ENCODE measurements around the gene HPSE2.
"Not testable (repeated sequence)": the region's sequence is repeated elsewhere in the genome, so short reads cannot be mapped to it uniquely, and the experiment has no call there.

Gene HPSE2

GRCh38 chr10:98556061-98556460 lies 679.6 kb downstream of the HPSE2 start:
- no peak for DNase-seq (ENCODE audit: low read depth)

- DNase-seq (ENCODE audit: low read depth), result no peak
Observed at GRCh38 chr10:98555021-98555619, 680.5 kb downstream of the HPSE2 start.

GRCh38 chr10:98541561-98541960 lies 694.1 kb downstream of the HPSE2 start:
- DNase-seq (ENCODE audit: low read depth), result not testable (repeated sequence)

- no peak for DNase-seq (ENCODE audit: low read depth)
Observed at GRCh38 chr10:98539578-98539977, 696.1 kb downstream of the HPSE2 start.

GRCh38 chr10:98538472-98538871 lies 697.2 kb downstream of the HPSE2 start:
- DNase-seq (ENCODE audit: low read depth), result no peak

- no peak for DNase-seq (ENCODE audit: low read depth)
Observed at GRCh38 chr10:98536551-98536950, 699.1 kb downstream of the HPSE2 start.

GRCh38 chr10:98533746-98534445 lies 701.8 kb downstream of the HPSE2 start:
- no peak for DNase-seq (ENCODE audit: low read depth)

GRCh38 chr10:98533241-98533640 lies 702.4 kb downstream of the HPSE2 start:
- no peak for DNase-seq (ENCODE audit: low read depth)

- no peak for DNase-seq (ENCODE audit: low read depth)
Observed at GRCh38 chr10:98528805-98529183, 706.9 kb downstream of the HPSE2 start.

- no peak for DNase-seq (ENCODE audit: low read depth)
Observed at GRCh38 chr10:98528166-98528804, 707.4 kb downstream of the HPSE2 start.

GRCh38 chr10:98525969-98526368 lies 709.7 kb downstream of the HPSE2 start:
- no peak for DNase-seq (ENCODE audit: low read depth)

GRCh38 chr10:98524124-98524523 lies 711.5 kb downstream of the HPSE2 start:
- no peak for DNase-seq (ENCODE audit: low read depth)

GRCh38 chr10:98519841-98520240 lies 715.8 kb downstream of the HPSE2 start:
- no peak for DNase-seq (ENCODE audit: low read depth)

- no peak for DNase-seq (ENCODE audit: low read depth)
Observed at GRCh38 chr10:98517672-98518071, 718.0 kb downstream of the HPSE2 start.

GRCh38 chr10:98516352-98516751 lies 719.3 kb downstream of the HPSE2 start:
- no peak for DNase-seq (ENCODE audit: low read depth)

- DNase-seq (ENCODE audit: low read depth), result no peak
Observed at GRCh38 chr10:98513704-98514103, 721.9 kb downstream of the HPSE2 start.

GRCh38 chr10:98511876-98512275 lies 723.8 kb downstream of the HPSE2 start:
- no peak for DNase-seq (ENCODE audit: low read depth)

- DNase-seq (ENCODE audit: low read depth), result no peak
Observed at GRCh38 chr10:98510412-98510995, 725.1 kb downstream of the HPSE2 start.

- DNase-seq (ENCODE audit: low read depth), result no peak
Observed at GRCh38 chr10:98509745-98510144, 725.9 kb downstream of the HPSE2 start.

GRCh38 chr10:98502535-98502934 lies 733.1 kb downstream of the HPSE2 start:
- DNase-seq (ENCODE audit: low read depth), result not testable (repeated sequence)

- no peak for DNase-seq (ENCODE audit: low read depth)
Observed at GRCh38 chr10:98492763-98493162, 742.9 kb downstream of the HPSE2 start.

- DNase-seq (ENCODE audit: low read depth), result no peak
Observed at GRCh38 chr10:98489561-98490481, 745.8 kb downstream of the HPSE2 start.

Data from iris pigment epithelial cell (primary cell).